GM18508 (cell line): ENCODE results near the gene CLEC16A.

Source experiments
- ATAC-seq: cut with Tn5 transposase; IDR thresholded peaks from one replicate; pipeline ENCODE4 v1.9.1; 2021; ENCODE audit warnings: moderate number of reproducible peaks; ENCODE audit not compliant: insufficient read depth, unreplicated experiment

CLEC16A gene

GRCh38 chr16:11143372-11144035 is 199.1 kb downstream of the CLEC16A start:
- no peak for ATAC-seq

GRCh38 chr16:11144122-11144521 is 199.8 kb downstream of the CLEC16A start:
- ATAC-seq, result no peak

- ATAC-seq, result no peak
Measured at GRCh38 chr16:11145173-11145818, 200.9 kb downstream of the CLEC16A start.

- ATAC-seq, result no peak
Measured at GRCh38 chr16:11145819-11146211, 201.5 kb downstream of the CLEC16A start.

- no peak for ATAC-seq
Measured at GRCh38 chr16:11147033-11147753, 202.8 kb downstream of the CLEC16A start.

- ATAC-seq, result no peak
Measured at GRCh38 chr16:11147754-11148444, 203.5 kb downstream of the CLEC16A start.

GRCh38 chr16:11149011-11149616 is 204.8 kb downstream of the CLEC16A start:
- ATAC-seq, result no peak

- no peak for ATAC-seq
Measured at GRCh38 chr16:11150190-11150589, 205.8 kb downstream of the CLEC16A start.

GRCh38 chr16:11151156-11151884 is 207.0 kb downstream of the CLEC16A start:
- ATAC-seq, result no peak

GRCh38 chr16:11151885-11152629 is 207.7 kb downstream of the CLEC16A start:
- ATAC-seq, result no peak

GRCh38 chr16:11152677-11153331 is 208.4 kb downstream of the CLEC16A start:
- no peak for ATAC-seq

- ATAC-seq, result no peak
Measured at GRCh38 chr16:11155284-11155806, 211.0 kb downstream of the CLEC16A start.

GRCh38 chr16:11156401-11156800 is 212.0 kb downstream of the CLEC16A start:
- ATAC-seq, result no peak

- ATAC-seq, result no peak
Measured at GRCh38 chr16:11157143-11157542, 212.8 kb downstream of the CLEC16A start.

GRCh38 chr16:11158018-11158417 is 213.7 kb downstream of the CLEC16A start:
- ATAC-seq, result no peak

- no peak for ATAC-seq
Measured at GRCh38 chr16:11159282-11159681, 214.9 kb downstream of the CLEC16A start.

GRCh38 chr16:11160676-11161115 is 216.3 kb downstream of the CLEC16A start:
- no peak for ATAC-seq

- no peak for ATAC-seq
Measured at GRCh38 chr16:11161439-11161838, 217.1 kb downstream of the CLEC16A start.
